HepG2 (cell line): ENCODE data around the gene FOLR1. TPM values are rescaled to one million over a fixed set of nuclear protein-coding genes. Genes with fewer than 3 reads are reported as not detected.

Experiments
- ATAC-seq: fragments of 200-7000 bp; cut with Tn5 transposase; 3 replicates; pipeline ENCODE4 v1.9.1; 2020; ENCODE audit warnings: mild to moderate bottlenecking, moderate library complexity
- Bru-seq: library from RNA; stranded (reverse); fragments of 400-500 nt; gene quantifications from one replicate; lab custom pipeline; 2021; lab: Mats Ljungman, UMichigan
- BruChase-seq, 2 experiments: library from RNA; stranded (reverse); fragments of 400-500 nt; gene quantifications; one replicate each; lab custom pipeline; 2021; lab: Mats Ljungman, UMichigan
- BruUV-seq: library from RNA; stranded (reverse); fragments of 400-500 nt; replicated peaks from 2 replicates; lab custom pipeline; 2021; lab: Mats Ljungman, UMichigan
- CTCF ChIA-PET: fragments of 300-600 bp; formaldehyde crosslinking; extraction: SDS; loops from one replicate; lab custom pipeline; 2021; ENCODE audit warnings: low total read pairs, inconsistent platforms, low intra/inter-chr PET ratio; lab: Yijun Ruan, JAX
- POLR2A ChIA-PET: fragments of 350-600 bp; sonication (Branson Sonifier 250); formaldehyde crosslinking; loops from one replicate; lab custom pipeline; 2020; ENCODE audit warnings: antibody characterized with exemption, inconsistent platforms; lab: Yijun Ruan, JAX
- DNase-seq: peaks from one replicate; pipeline ENCODE4 v3.0.0-alpha.2; 2015; ENCODE audit warnings: low spot score
- FAIRE-seq: peaks from 3 replicates; lab custom pipeline; 2011; peaks lifted over from hg19 to GRCh38; lab: Jason Lieb, UNC
- H2AFZ ChIP-seq: one replicate; pipeline ENCODE4 v1.6.1; 2011; ENCODE audit warnings: low read length, inconsistent platforms
- H3K27ac ChIP-seq: fragments of 300-600 bp; 3 replicates; pipeline ENCODE4 v1.8.0; 2011; ENCODE audit warnings: mixed run types, mild to moderate bottlenecking, mixed read lengths, low read length, inconsistent platforms; ENCODE audit not compliant: insufficient read depth; ENCODE audit errors: extremely low read length
- H3K27me3 ChIP-seq, 2 experiments: fragments of 200-600 bp in 1 of 2; 2 replicates in 1 of 2; 3 replicates in 1 of 2; pipeline versions ENCODE4 v1.6.0 to v1.8.0; 2011; ENCODE audit warnings: low read length in 2 of 2, mild to moderate bottlenecking in 2 of 2, moderate library complexity in 2 of 2, inconsistent platforms in 1 of 2; ENCODE audit not compliant: insufficient read depth in 2 of 2, control insufficient read depth in 1 of 2
- H3K36me3 ChIP-seq, 2 experiments: fragments of 200-600 bp in 1 of 2; replicated peaks in 1 of 2; 2 replicates in 1 of 2; 3 replicates in 1 of 2; pipeline versions ENCODE4 v1.5.1 to v1.8.0; 2011; ENCODE audit warnings: low read length in 2 of 2, inconsistent platforms in 1 of 2; ENCODE audit not compliant: insufficient read depth in 2 of 2, control insufficient read depth in 1 of 2
- H3K4me1 ChIP-seq: 2 replicates; pipeline ENCODE4 v1.5.1; 2012; ENCODE audit warnings: low read length, inconsistent platforms; ENCODE audit not compliant: insufficient read depth
- H3K4me2 ChIP-seq: 2 replicates; pipeline ENCODE4 v1.6.0; 2011; ENCODE audit warnings: low read depth, low read length, inconsistent platforms
- H3K4me3 ChIP-seq, 3 experiments: fragments of 200-600 bp in 1 of 3; sonication (generic), shearing (Covaris generic) in 1 of 3; replicated peaks in 1 of 3; 2 replicates each; pipeline ENCODE4 v1.5.1; 2011 to 2016; ENCODE audit warnings: low read length in 3 of 3, inconsistent platforms in 2 of 3, low read depth in 2 of 3, mild to moderate bottlenecking in 2 of 3, control low read depth in 1 of 3, mixed read lengths in 1 of 3; ENCODE audit not compliant: insufficient read depth in 1 of 3
- H3K79me2 ChIP-seq: one replicate; pipeline ENCODE4 v1.6.1; 2011; ENCODE audit warnings: low read length, inconsistent platforms; ENCODE audit not compliant: insufficient read depth
- H3K9ac ChIP-seq: 2 replicates; pipeline ENCODE4 v1.6.0; 2011; ENCODE audit warnings: mild to moderate bottlenecking, low read depth, low read length, inconsistent platforms; ENCODE audit not compliant: insufficient read depth
- H3K9me3 ChIP-seq: 2 replicates; pipeline ENCODE4 v1.5.1; 2012; ENCODE audit warnings: mild to moderate bottlenecking, low read length
- H4K20me1 ChIP-seq: 2 replicates; pipeline ENCODE4 v1.6.0; 2011; ENCODE audit warnings: inconsistent platforms, mild to moderate bottlenecking, low read length, moderate library complexity; ENCODE audit not compliant: insufficient read depth
- CENPBD1 ChIP-seq: sonication (generic); formaldehyde crosslinking; IDR thresholded peaks from 2 replicates; pipeline ENCODE4 v1.8.0; 2022; ENCODE audit warnings: missing genetic modification reagents, low read depth, mild to moderate bottlenecking, borderline replicate concordance
- FOXK2 ChIP-seq: fragments of 450-650 bp; IDR thresholded peaks from 2 replicates; pipeline ENCODE4 v1.6.1; 2016
- JUN ChIP-seq: sonication (generic); formaldehyde crosslinking; IDR thresholded peaks from 2 replicates; pipeline ENCODE4 v1.4.0; 2020; ENCODE audit warnings: mild to moderate bottlenecking, missing genetic modification reagents
- RBM39 ChIP-seq: fragments of 200-400 bp; formaldehyde crosslinking; IDR thresholded peaks from one replicate; pipeline ENCODE4 v1.6.1; 2018; ENCODE audit warnings: antibody characterized with exemption, mild to moderate bottlenecking, low read depth, low read length; ENCODE audit not compliant: poor library complexity, severe bottlenecking
- SETDB1 ChIP-seq: sonication (generic); formaldehyde crosslinking; IDR thresholded peaks from 2 replicates; pipeline ENCODE4 v1.5.1; 2020; ENCODE audit warnings: missing genetic modification reagents, mild to moderate bottlenecking, borderline replicate concordance
- TMF1 ChIP-seq: sonication (generic); formaldehyde crosslinking; IDR thresholded peaks from 2 replicates; pipeline ENCODE4 v1.8.1; 2022; ENCODE audit warnings: low read depth, missing genetic modification reagents
- ZBED4 ChIP-seq: sonication (generic); formaldehyde crosslinking; IDR thresholded peaks from 2 replicates; pipeline ENCODE4 v1.4.0; 2020; ENCODE audit warnings: missing genetic modification reagents, borderline replicate concordance
- ZFP36L2 ChIP-seq: sonication (generic); formaldehyde crosslinking; IDR thresholded peaks from 2 replicates; pipeline ENCODE4 v1.4.0; 2020; ENCODE audit warnings: missing genetic modification reagents
- ZNF556 ChIP-seq: sonication (generic); formaldehyde crosslinking; IDR thresholded peaks from 2 replicates; pipeline ENCODE4 v1.4.0; 2020; ENCODE audit warnings: mild to moderate bottlenecking, missing genetic modification reagents, borderline replicate concordance
- ZNF782 ChIP-seq: sonication (generic); formaldehyde crosslinking; IDR thresholded peaks from 2 replicates; pipeline ENCODE4 v1.4.0; 2020; ENCODE audit warnings: missing genetic modification reagents, mild to moderate bottlenecking, borderline replicate concordance
- WGBS: methylation state at CpG from one replicate; pipeline ENCODE4 v1.1.6; 2017; ENCODE audit warnings: low lambda C conversion rate; 5-methylcytosine and 5-hydroxymethylcytosine counted together
- in situ Hi-C: cut with HindIII; loops from 2 replicates; pipeline ENCODE4 v1.10.0; 2017; ENCODE audit warnings: low pct_unique_long_range_greater_than_20kb; ENCODE audit not compliant: extremely low pct_ligation_motif_present
- intact Hi-C: fragments of 100-400 bp; cut with micrococcal nuclease; formaldehyde crosslinking; loops from one replicate; pipeline ENCODE4 v1.10.0; 2022; ENCODE audit not compliant: unreplicated experiment
- long read RNA-seq, 2 experiments: library from RNA in 1 of 2; library from polyadenylated mRNA in 1 of 2; stranded (forward) in 1 of 2; unstranded in 1 of 2; transcript quantifications; one replicate each; pipeline ENCODE4 v2.0.0, GENCODE V29; 2019 to 2022
- polyA minus RNA-seq, 3 experiments: library from RNA; depleted of rRNA, polyadenylated mRNA; stranded (reverse); fragments of >200 nt; gene quantifications; 2 replicates each; pipeline ENCODE4 v1.2.3, GENCODE V29; 2011; ENCODE audit warnings: low replicate concordance in 1 of 3
- polyA plus RNA-seq, 8 experiments: library from polyadenylated mRNA; depleted of rRNA in 3 of 8; stranded (reverse) in 7 of 8; unstranded in 1 of 8; fragments of >200 nt; fragmentation: Illumina TruSeq in 4 of 8; extraction: Trizol in 4 of 8; gene quantifications; 2 replicates each; pipeline versions ENCODE4 v1.2.1 to v1.2.3, GENCODE V29; 2011 to 2016; ENCODE audit warnings: low read depth in 4 of 8, missing spikeins in 1 of 8, mixed read lengths in 1 of 8; ENCODE audit not compliant: insufficient read depth in 1 of 8
- total RNA-seq, 5 experiments: library from RNA; depleted of rRNA; stranded (reverse); fragments of >200 nt; fragmentation: Illumina TruSeq; extraction: Trizol; gene quantifications; 2 replicates each; pipeline ENCODE4 v1.2.3, GENCODE V29; 2016; ENCODE audit warnings: low read depth in 1 of 5
- TF ChIP-seq, protein P1 (sequence below): sonication (generic); formaldehyde crosslinking; IDR thresholded peaks from 2 replicates; pipeline ENCODE4 v1.5.0; 2020; ENCODE audit warnings: mild to moderate bottlenecking, missing genetic modification reagents, borderline replicate concordance

The FOLR1 gene
- total RNA-seq (2016; rRNA removed; fragmentation: Illumina TruSeq; extraction: Trizol), result not detected in 2 replicates
- not detected in 2 replicates for total RNA-seq (2016; cell fraction: cytosol; rRNA removed; fragmentation: Illumina TruSeq; extraction: Trizol; ENCODE audit: low read depth)
- total RNA-seq (2016; cell fraction: insoluble cytoplasmic fraction; rRNA removed; fragmentation: Illumina TruSeq; extraction: Trizol), result not detected in 2 replicates
- total RNA-seq (2016; cell fraction: membrane; rRNA removed; fragmentation: Illumina TruSeq; extraction: Trizol), result not detected in 2 replicates
- not detected in 2 replicates for total RNA-seq (2016; cell fraction: nucleus; rRNA removed; fragmentation: Illumina TruSeq; extraction: Trizol)
- polyA plus RNA-seq (2011; rRNA removed), result 0.20 and 0.26 TPM in 2 replicates
- 0.12 and 0.17 TPM in 2 replicates for polyA plus RNA-seq (2011; cell fraction: cytosol; rRNA removed)
- polyA plus RNA-seq (2011; cell fraction: nucleus; rRNA removed), result 0.23 TPM in 1 of 2 replicates, not detected in the other
- polyA plus RNA-seq (2012), result not detected in 2 replicates
- not detected in 2 replicates for polyA plus RNA-seq (2016; cell fraction: cytosol; fragmentation: Illumina TruSeq; extraction: Trizol; ENCODE audit: low read depth)
- not detected in 2 replicates for polyA plus RNA-seq (2016; cell fraction: insoluble cytoplasmic fraction; fragmentation: Illumina TruSeq; extraction: Trizol; ENCODE audit: low read depth)
- polyA plus RNA-seq (2016; cell fraction: membrane; fragmentation: Illumina TruSeq; extraction: Trizol; ENCODE audit: low read depth), result not detected in 2 replicates
- polyA plus RNA-seq (2016; cell fraction: nucleus; fragmentation: Illumina TruSeq; extraction: Trizol; ENCODE audit: insufficient read depth, low read depth), result not detected in 2 replicates
- 188 TPM in 1 of 2 replicates, not detected in the other for polyA minus RNA-seq (2011; rRNA and poly(A)+ RNA removed; ENCODE audit: low replicate concordance)
- polyA minus RNA-seq (2011; cell fraction: cytosol; rRNA and poly(A)+ RNA removed), result 1.3 and 1.7 TPM in 2 replicates
- 0.62 and 0.90 TPM in 2 replicates for polyA minus RNA-seq (2011; cell fraction: nucleus; rRNA and poly(A)+ RNA removed)
- Bru-seq, nascent RNA, result not detected
- not detected for BruChase-seq, experiment 1, labeled RNA remaining after a 6-hour chase
- BruChase-seq, experiment 2, labeled RNA remaining after a 2-hour chase, result not detected
- long read RNA-seq, experiment 1, result 0 reads
- long read RNA-seq, experiment 2, result 0 reads

- Histone ChIP-seq H4K20me1 (no peaks in the 10 kb centered on the region), H3K36me3 (no peaks in the 10 kb centered on the region), H3K9ac (no peak within 1 kb of the TSS), H3K27ac (no peak within 1 kb of the TSS), H2AFZ (no peak within 1 kb of the TSS), H3K4me1 (0 out of 2 replicates have a peak, but pooled peaks cover 7% of the 10 kb centered on the region), H3K9me3 (no peaks in the 10 kb centered on the region), H3K4me3 (no peak within 1 kb of the TSS), H3K4me2 (no peak within 1 kb of the TSS), H3K79me2 (no peaks in the 10 kb centered on the region), H3K27me3 (0 out of 5 replicates have a peak, but pooled peaks cover 0 to 6% of the 10 kb centered on the region in 2 experiments)
- ATAC-seq (no peak), FAIRE-seq (no peak), DNase-seq (no peak)
- intact Hi-C loops, result no loop called here
- BruUV-seq, result no TSS peak
- CTCF ChIA-PET, result no interaction called here
- in situ Hi-C loops, result no loop called here
- WGBS, result 17% methylated on average over 3 of the region's 5 CpGs
- POLR2A ChIA-PET, result no interaction called here
- TF ChIP-seq FOXK2 (no peak), CENPBD1 (CRISPR knock-in tag) (no peak), ZBED4 (no peak), ZFP36L2 (CRISPR knock-in tag) (no peak), RBM39 (no peak), ZNF782 (no peak), SETDB1 (CRISPR knock-in tag) (no peak), JUN (CRISPR knock-in tag) (no peak), TMF1 (CRISPR knock-in tag) (no peak), ZNF556 (no peak)
- TF ChIP-seq, protein P1, sequence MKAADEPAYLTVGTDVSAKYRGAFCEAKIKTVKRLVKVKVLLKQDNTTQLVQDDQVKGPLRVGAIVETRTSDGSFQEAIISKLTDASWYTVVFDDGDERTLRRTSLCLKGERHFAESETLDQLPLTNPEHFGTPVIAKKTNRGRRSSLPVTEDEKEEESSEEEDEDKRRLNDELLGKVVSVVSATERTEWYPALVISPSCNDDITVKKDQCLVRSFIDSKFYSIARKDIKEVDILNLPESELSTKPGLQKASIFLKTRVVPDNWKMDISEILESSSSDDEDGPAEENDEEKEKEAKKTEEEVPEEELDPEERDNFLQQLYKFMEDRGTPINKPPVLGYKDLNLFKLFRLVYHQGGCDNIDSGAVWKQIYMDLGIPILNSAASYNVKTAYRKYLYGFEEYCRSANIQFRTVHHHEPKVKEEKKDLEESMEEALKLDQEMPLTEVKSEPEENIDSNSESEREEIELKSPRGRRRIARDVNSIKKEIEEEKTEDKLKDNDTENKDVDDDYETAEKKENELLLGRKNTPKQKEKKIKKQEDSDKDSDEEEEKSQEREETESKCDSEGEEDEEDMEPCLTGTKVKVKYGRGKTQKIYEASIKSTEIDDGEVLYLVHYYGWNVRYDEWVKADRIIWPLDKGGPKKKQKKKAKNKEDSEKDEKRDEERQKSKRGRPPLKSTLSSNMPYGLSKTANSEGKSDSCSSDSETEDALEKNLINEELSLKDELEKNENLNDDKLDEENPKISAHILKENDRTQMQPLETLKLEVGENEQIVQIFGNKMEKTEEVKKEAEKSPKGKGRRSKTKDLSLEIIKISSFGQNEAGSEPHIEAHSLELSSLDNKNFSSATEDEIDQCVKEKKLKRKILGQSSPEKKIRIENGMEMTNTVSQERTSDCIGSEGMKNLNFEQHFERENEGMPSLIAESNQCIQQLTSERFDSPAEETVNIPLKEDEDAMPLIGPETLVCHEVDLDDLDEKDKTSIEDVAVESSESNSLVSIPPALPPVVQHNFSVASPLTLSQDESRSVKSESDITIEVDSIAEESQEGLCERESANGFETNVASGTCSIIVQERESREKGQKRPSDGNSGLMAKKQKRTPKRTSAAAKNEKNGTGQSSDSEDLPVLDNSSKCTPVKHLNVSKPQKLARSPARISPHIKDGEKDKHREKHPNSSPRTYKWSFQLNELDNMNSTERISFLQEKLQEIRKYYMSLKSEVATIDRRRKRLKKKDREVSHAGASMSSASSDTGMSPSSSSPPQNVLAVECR, result no peak
Observed at GRCh38 chr11:72191961-72192381, at the start of gene FOLR1. Gene FOLR1 (plus strand): TSS chr11:72192140. CDS start chr11:72192174, 34 bp downstream.
